ENCODE measurements around the gene GLIS2.

Gene GLIS2

GRCh38 chr16:4314532-4315185 lies 1.2 kb upstream of the GLIS2 start:
- Histone ChIP-seq H3K4me3 (replicated peaks; ENCODE audit: insufficient read depth, low read length) (peak overlapping the region; percentile 27), H3K27me3 (ENCODE audit: insufficient read depth, poor library complexity, severe bottlenecking) (peaks cover 24% of the 10 kb centered on the region), H3K27ac (replicated peaks) (no peak overlapping the region)
- DNase-seq (ENCODE audit: low read depth in 1 of 2, low spot score in 1 of 2) = no peak
- TF ChIP-seq, protein P1, sequence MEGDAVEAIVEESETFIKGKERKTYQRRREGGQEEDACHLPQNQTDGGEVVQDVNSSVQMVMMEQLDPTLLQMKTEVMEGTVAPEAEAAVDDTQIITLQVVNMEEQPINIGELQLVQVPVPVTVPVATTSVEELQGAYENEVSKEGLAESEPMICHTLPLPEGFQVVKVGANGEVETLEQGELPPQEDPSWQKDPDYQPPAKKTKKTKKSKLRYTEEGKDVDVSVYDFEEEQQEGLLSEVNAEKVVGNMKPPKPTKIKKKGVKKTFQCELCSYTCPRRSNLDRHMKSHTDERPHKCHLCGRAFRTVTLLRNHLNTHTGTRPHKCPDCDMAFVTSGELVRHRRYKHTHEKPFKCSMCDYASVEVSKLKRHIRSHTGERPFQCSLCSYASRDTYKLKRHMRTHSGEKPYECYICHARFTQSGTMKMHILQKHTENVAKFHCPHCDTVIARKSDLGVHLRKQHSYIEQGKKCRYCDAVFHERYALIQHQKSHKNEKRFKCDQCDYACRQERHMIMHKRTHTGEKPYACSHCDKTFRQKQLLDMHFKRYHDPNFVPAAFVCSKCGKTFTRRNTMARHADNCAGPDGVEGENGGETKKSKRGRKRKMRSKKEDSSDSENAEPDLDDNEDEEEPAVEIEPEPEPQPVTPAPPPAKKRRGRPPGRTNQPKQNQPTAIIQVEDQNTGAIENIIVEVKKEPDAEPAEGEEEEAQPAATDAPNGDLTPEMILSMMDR (IDR thresholded peaks at IDR 0.05; ENCODE audit: insufficient read depth, low read length) = no peak
- TF ChIP-seq POLR2AphosphoS5 (IDR thresholded peaks at IDR 0.05; ENCODE audit: low read depth) (no peak), REST (IDR thresholded peaks at IDR 0.05; ENCODE audit: insufficient replicate concordance, low read depth) (no peak), GABPA (IDR thresholded peaks at IDR 0.05; ENCODE audit: low read depth) (no peak), SPI1 (IDR thresholded peaks at IDR 0.05; ENCODE audit: borderline replicate concordance, low read depth) (no peak)

GRCh38 chr16:4316108-4316863 lies 419 bp downstream of the GLIS2 start:
- TF ChIP-seq POLR2AphosphoS5 (IDR thresholded peaks at IDR 0.05; ENCODE audit: low read depth) (no peak), REST (IDR thresholded peaks at IDR 0.05; ENCODE audit: insufficient replicate concordance, low read depth) (no peak), SPI1 (IDR thresholded peaks at IDR 0.05; ENCODE audit: borderline replicate concordance, low read depth) (no peak), GABPA (IDR thresholded peaks at IDR 0.05; ENCODE audit: low read depth) (no peak)
- TF ChIP-seq, protein P1 (IDR thresholded peaks at IDR 0.05; ENCODE audit: insufficient read depth, low read length) = no peak
- Histone ChIP-seq H3K27ac (replicated peaks) (no peak overlapping the region), H3K27me3 (ENCODE audit: insufficient read depth, poor library complexity, severe bottlenecking) (peaks cover 24% of the 10 kb centered on the region), H3K4me3 (replicated peaks; ENCODE audit: insufficient read depth, low read length) (peak overlapping the region; percentile 21)
- DNase-seq (ENCODE audit: low read depth in 1 of 2, low spot score in 1 of 2) = no peak

DNA sequence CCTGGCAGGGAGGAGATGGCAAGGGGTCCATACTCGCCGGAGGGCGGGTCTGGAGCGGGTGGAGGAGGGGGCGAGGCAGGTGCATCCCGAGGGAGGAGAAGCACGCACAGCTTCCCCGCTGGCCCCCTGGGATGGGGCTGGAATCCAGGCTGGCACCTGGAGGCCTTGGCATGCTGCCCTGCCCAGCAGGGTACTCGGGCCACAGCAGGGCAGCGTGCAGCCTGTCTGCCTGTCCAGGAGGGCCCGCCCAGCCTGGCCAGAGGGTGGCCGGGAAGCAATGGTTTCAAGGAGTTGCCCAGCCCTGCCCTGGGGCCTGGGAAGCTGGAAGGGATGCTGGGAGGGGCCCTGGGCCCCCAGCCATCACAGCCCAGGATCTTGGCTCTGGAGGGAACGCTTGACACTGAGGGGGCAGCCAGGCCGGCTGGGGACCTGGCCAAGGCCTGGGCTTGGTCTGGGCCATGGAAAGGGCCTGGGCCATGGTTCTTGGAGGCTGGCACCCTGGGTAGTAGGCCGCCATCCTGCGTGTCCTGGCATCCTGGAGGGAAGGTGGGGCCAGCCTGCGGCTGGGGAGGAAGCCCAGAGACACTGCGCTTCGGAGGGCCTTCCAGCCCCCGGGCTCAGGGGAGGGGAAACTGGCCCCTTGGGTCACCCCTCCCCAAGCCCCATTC lies 1.1 kb downstream of the GLIS2 start:
- TF ChIP-seq SPI1 (IDR thresholded peaks at IDR 0.05; ENCODE audit: borderline replicate concordance, low read depth) = no peak
- peaks cover 24% of the 10 kb centered on the region for H3K27me3 ChIP-seq (ENCODE audit: insufficient read depth, poor library complexity, severe bottlenecking)
- H3K27ac ChIP-seq (replicated peaks) = no peak overlapping the region
- H3K4me3 ChIP-seq (replicated peaks; ENCODE audit: insufficient read depth, low read length) = no peak overlapping the region
- DNase-seq (ENCODE audit: low read depth in 1 of 2, low spot score in 1 of 2) = no peak

Data from HL-60 (cell line).